ENCODE data around the gene CALHM1. TPM values are rescaled to one million over a fixed set of nuclear protein-coding genes. Genes with fewer than 3 reads are reported as not detected.
A peak's percentile ranks its signal among the peaks of the same experiment; 100 is the strongest.
"Not testable (repeated sequence)": the region's sequence is repeated elsewhere in the genome, so short reads cannot be mapped to it uniquely, and the experiment has no call there.

The CALHM1 gene
- total and polyA plus RNA-seq, 5 donors from 2014 or later = not detected

DNA sequence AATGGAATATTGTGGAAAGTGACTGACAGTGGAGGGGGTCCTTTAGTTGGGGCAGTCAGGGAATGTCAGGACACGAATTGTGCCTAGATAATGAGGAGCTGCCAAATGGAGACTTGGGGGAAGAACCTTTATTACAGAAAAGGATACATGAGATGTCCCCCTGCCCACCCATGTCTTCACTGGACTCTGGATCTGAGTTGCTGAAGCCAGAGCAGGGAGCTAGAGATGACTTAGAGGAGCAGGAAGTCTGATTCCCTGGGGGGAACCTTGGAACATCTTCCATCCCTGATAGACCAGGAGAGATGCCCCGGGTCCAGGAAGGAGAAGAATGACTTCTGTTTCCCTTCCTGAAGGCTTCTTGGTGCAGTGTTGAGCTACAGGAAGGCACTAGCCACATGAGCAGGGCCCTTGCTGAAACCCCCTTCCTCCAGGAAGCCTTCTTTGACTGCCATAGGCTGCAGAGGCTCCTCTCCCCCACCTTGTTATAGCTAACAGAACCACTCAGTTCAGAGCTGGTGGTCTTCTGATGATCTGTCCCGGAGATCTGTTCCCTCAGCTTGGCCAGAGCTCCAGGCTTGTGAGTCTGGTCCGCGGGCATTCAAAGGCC, 34.1 kb upstream of the CALHM1 start:
- Histone ChIP-seq H3K4me3 (ENCODE audit: low read depth, low read length) (no peak overlapping the region), H3K27ac (ENCODE audit: insufficient read depth, low read length, poor library complexity, severe bottlenecking) (no peak overlapping the region), H3K9me3 (ENCODE audit: control insufficient read depth in 2 of 2, low read length in 2 of 2) (no peaks in the 10 kb centered on the region), H3K4me1 (ENCODE audit: control insufficient read depth, insufficient read depth, low read length, poor library complexity, severe bottlenecking) (peaks cover 17% of the 10 kb centered on the region), H3K27me3 (ENCODE audit: control insufficient read depth, insufficient read depth, low read length) (peaks cover 21% of the 10 kb centered on the region), H3K36me3 (ENCODE audit: control insufficient read depth, insufficient read depth, low read length) (no peaks in the 10 kb centered on the region)
- Mint-ChIP-seq H3K4me1 (peaks cover 0 to 39% (median 7%) of the 10 kb centered on the region in 4 donors), H3K4me3 (peak overlapping the region; percentile 5 to 88 (median 83)), H3K36me3 (no peaks in the 10 kb centered on the region), H3K27me3 (peaks cover 44% of the 10 kb centered on the region), H3K9me3 (peaks cover 0 to 2% (median 0%) of the 10 kb centered on the region in 7 donors), H3K27ac (peak overlapping the region in 1 of 3 donors; percentile 32)
- ATAC-seq (ENCODE audit: low read depth in 2 of 2) = no peak
- DNase-seq = no peak

DNA sequence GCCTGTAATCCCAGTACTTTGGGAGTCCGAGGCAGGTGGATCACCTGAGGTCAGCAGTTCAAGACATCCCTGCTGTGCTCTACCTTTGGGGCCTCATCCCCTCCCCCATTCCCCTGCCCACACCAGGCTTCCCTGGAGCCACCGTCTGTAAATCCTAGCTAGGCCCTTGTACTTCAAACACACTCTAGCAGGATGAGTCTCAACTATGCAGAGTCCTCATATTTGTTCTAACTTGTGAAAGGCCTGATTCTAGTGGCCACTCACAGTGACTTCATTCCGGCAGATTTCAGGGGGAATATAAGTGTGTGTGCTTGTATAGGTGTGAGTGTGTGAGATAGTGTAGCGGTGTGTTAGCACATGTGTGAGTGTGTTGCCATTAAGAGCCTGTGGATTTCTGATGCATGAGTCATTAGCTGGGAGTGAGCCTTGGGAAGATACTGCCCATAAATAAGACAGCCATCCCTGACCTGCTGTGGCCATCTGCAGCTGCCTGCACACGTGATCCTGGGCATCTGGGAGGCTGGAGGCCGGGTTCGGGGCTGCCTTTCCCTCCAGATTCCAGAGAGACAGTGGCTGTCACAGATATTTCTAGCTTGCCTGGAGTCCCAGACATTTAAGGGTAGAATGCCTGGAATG, 33.1 kb upstream of the CALHM1 start:
- H3K27ac Mint-ChIP-seq = peak overlapping the region in 1 of 3 donors; percentile 1
- Histone ChIP-seq H3K27me3 (ENCODE audit: control insufficient read depth, insufficient read depth, low read length) (peaks cover 16% of the 10 kb centered on the region), H3K27ac (ENCODE audit: insufficient read depth, low read length, poor library complexity, severe bottlenecking) (no peak overlapping the region), H3K4me1 (ENCODE audit: control insufficient read depth, insufficient read depth, low read length, poor library complexity, severe bottlenecking) (peaks cover 17% of the 10 kb centered on the region), H3K36me3 (ENCODE audit: control insufficient read depth, insufficient read depth, low read length) (no peaks in the 10 kb centered on the region), H3K9me3 (ENCODE audit: control insufficient read depth in 2 of 2, low read length in 2 of 2) (no peaks in the 10 kb centered on the region), H3K4me3 (ENCODE audit: low read depth, low read length) (no peak overlapping the region)
- peaks cover 39% of the 10 kb centered on the region for H3K27me3 Mint-ChIP-seq
- H3K9me3 Mint-ChIP-seq = peaks cover 0 to 2% (median 0%) of the 10 kb centered on the region in 7 donors
- ATAC-seq (ENCODE audit: low read depth in 2 of 2) = no peak
- peaks cover 0 to 39% (median 7%) of the 10 kb centered on the region in 4 donors for H3K4me1 Mint-ChIP-seq
- H3K4me3 Mint-ChIP-seq = peak overlapping the region in 2 of 4 donors; percentile 29 to 86
- no peak for DNase-seq
- H3K36me3 Mint-ChIP-seq = no peaks in the 10 kb centered on the region

DNA sequence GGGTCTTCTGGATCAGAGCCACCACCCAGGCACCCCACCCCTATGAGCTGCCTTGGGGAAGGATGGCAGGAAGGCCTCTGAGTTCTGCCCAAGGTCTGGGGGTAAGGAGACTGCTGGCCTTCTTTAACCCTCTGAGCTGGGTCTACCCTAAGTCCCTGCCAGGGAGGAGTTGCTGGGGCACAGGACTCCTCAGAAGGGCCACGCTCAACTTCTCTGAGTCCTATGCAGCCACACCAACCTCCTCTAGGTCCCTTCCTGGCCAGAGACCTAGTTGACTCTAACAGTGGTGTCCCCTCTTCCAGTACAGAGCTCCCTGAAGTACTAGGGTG, 32.2 kb upstream of the CALHM1 start:
- Histone ChIP-seq H3K27ac (ENCODE audit: insufficient read depth, low read length, poor library complexity, severe bottlenecking) (no peak overlapping the region), H3K27me3 (ENCODE audit: control insufficient read depth, insufficient read depth, low read length) (peaks cover 11% of the 10 kb centered on the region), H3K36me3 (ENCODE audit: control insufficient read depth, insufficient read depth, low read length) (no peaks in the 10 kb centered on the region), H3K4me1 (ENCODE audit: control insufficient read depth, insufficient read depth, low read length, poor library complexity, severe bottlenecking) (peaks cover 17% of the 10 kb centered on the region), H3K4me3 (ENCODE audit: low read depth, low read length) (no peak overlapping the region), H3K9me3 (ENCODE audit: control insufficient read depth in 2 of 2, low read length in 2 of 2) (no peaks in the 10 kb centered on the region)
- H3K36me3 Mint-ChIP-seq = no peaks in the 10 kb centered on the region
- peaks cover 0 to 40% (median 7%) of the 10 kb centered on the region in 4 donors for H3K4me1 Mint-ChIP-seq
- ATAC-seq (ENCODE audit: low read depth in 2 of 2) (peak in 1 of 2 donors; percentile 21), DNase-seq (no peak)
- H3K27me3 Mint-ChIP-seq = peaks cover 30% of the 10 kb centered on the region
- H3K9me3 Mint-ChIP-seq = peaks cover 0 to 2% (median 0%) of the 10 kb centered on the region in 7 donors
- H3K27ac Mint-ChIP-seq = no peak overlapping the region
- H3K4me3 Mint-ChIP-seq = no peak overlapping the region

DNA sequence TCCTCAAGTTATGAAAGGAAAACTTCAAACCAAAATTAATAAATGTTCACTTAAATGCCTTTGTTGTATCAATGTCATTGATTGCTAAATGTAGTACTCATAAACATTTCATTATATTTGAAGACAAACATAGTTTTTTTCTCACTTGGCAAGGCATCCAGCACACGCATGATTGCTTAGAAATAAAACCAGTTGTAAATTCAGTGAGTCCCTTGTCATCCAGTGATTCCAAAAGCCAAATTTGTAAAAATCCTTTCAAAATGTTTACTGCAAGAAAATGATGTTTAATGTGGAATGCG, 28.7 kb upstream of the CALHM1 start:
- no peaks in the 10 kb centered on the region for H3K9me3 Mint-ChIP-seq
- Histone ChIP-seq H3K36me3 (ENCODE audit: control insufficient read depth, insufficient read depth, low read length) (no peaks in the 10 kb centered on the region), H3K27me3 (ENCODE audit: control insufficient read depth, insufficient read depth, low read length) (no peaks in the 10 kb centered on the region), H3K4me1 (ENCODE audit: control insufficient read depth, insufficient read depth, low read length, poor library complexity, severe bottlenecking) (peaks cover 7% of the 10 kb centered on the region), H3K27ac (ENCODE audit: insufficient read depth, low read length, poor library complexity, severe bottlenecking) (no peak overlapping the region), H3K9me3 (ENCODE audit: control insufficient read depth in 2 of 2, low read length in 2 of 2) (no peaks in the 10 kb centered on the region), H3K4me3 (ENCODE audit: low read depth, low read length) (no peak overlapping the region)
- DNase-seq (no peak), ATAC-seq (ENCODE audit: low read depth in 2 of 2) (no peak)
- no peak overlapping the region for H3K4me3 Mint-ChIP-seq
- H3K36me3 Mint-ChIP-seq = no peaks in the 10 kb centered on the region
- no peak overlapping the region for H3K27ac Mint-ChIP-seq
- H3K27me3 Mint-ChIP-seq = peaks cover 5% of the 10 kb centered on the region
- H3K4me1 Mint-ChIP-seq = peaks cover 0 to 28% (median 5%) of the 10 kb centered on the region in 4 donors

DNA sequence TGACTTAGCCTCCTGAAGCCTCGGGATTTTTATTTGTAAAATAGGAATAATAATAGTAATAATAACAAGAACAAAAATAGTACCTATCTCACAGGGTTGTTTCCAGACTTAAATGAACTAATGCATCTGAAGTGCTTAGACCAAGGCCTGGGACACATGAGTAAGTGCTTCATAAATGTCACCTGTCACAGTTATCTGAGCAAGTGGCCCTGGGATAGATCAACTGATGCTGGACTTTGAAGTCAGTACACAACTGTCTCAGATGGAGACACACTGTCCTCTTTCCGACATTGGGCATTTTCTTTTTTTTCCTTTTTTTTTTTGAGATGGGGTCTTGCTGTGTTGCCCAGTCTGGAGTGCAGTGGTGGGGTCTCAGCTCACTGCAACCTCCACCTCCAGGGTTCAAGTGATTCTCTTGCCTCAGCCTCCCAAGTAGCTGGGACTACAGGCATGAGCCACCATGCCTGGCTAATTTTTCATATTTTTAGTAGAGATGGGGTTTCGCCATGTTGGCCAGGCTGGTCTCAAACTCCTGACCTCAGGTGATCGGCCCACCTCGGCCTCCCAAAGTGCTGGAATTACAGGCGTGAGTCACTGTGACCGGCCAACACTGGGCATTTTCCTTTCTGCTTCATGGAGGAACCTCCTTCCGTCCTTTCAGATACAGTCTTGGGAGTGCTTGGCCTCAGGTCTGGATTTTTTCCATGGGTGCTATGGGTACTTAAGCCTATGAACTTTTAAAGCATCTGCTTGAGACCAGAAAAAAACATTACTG, 28.1 kb upstream of the CALHM1 start:
- peaks cover 0 to 27% (median 8%) of the 10 kb centered on the region in 4 donors for H3K4me1 Mint-ChIP-seq
- not testable (repeated sequence) for ATAC-seq (ENCODE audit: low read depth in 2 of 2); H3K27ac Mint-ChIP-seq; H3K9me3 ChIP-seq (ENCODE audit: control insufficient read depth in 2 of 2, low read length in 2 of 2); H3K27me3 ChIP-seq (ENCODE audit: control insufficient read depth, insufficient read depth, low read length); H3K27me3 Mint-ChIP-seq; H3K4me3 ChIP-seq (ENCODE audit: low read depth, low read length); H3K4me3 Mint-ChIP-seq; H3K27ac ChIP-seq (ENCODE audit: insufficient read depth, low read length, poor library complexity, severe bottlenecking); DNase-seq; H3K36me3 Mint-ChIP-seq; H3K4me1 ChIP-seq (ENCODE audit: control insufficient read depth, insufficient read depth, low read length, poor library complexity, severe bottlenecking); H3K36me3 ChIP-seq (ENCODE audit: control insufficient read depth, insufficient read depth, low read length); H3K9me3 Mint-ChIP-seq

DNA sequence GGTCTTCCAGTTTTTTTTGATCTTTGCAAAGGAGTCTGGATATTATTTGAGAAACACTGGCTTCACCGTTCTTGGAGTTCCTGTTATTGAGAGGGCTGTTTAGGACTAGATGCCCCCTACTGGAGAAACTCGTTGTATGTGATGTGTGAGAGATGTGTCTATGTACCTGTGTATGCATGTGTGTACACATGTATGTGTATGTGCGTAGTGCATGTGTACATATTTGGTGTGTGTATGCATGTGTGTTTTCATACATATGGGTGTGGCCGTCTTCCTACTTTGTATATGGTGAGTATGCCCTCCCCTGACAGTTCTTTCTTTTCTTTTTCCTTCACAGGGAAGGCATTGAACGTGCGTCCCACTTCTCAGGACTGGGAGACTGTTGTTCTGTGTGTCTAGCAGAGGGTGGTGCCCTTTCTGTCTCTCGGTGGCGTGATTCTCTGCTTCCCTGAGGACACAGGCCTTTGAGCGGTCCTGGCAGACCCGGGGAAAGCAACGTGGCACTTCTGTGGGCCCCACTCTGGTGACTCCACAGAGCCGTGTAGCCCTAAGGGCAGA, 23.4 kb upstream of the CALHM1 start:
- Histone ChIP-seq H3K36me3 (ENCODE audit: control insufficient read depth, insufficient read depth, low read length) (no peaks in the 10 kb centered on the region), H3K4me1 (ENCODE audit: control insufficient read depth, insufficient read depth, low read length, poor library complexity, severe bottlenecking) (no peaks in the 10 kb centered on the region), H3K27me3 (ENCODE audit: control insufficient read depth, insufficient read depth, low read length) (no peaks in the 10 kb centered on the region), H3K9me3 (ENCODE audit: control insufficient read depth in 2 of 2, low read length in 2 of 2) (no peaks in the 10 kb centered on the region), H3K27ac (ENCODE audit: insufficient read depth, low read length, poor library complexity, severe bottlenecking) (no peak overlapping the region), H3K4me3 (ENCODE audit: low read depth, low read length) (no peak overlapping the region)
- H3K27me3 Mint-ChIP-seq = no peaks in the 10 kb centered on the region
- ATAC-seq (ENCODE audit: low read depth in 2 of 2) (peak; percentile 77 to 81), DNase-seq (peak in 2 of 3 donors; percentile 72 to 87)
- H3K36me3 Mint-ChIP-seq = no peaks in the 10 kb centered on the region
- H3K9me3 Mint-ChIP-seq = no peaks in the 10 kb centered on the region
- peaks cover 0 to 11% (median 9%) of the 10 kb centered on the region in 4 donors for H3K4me1 Mint-ChIP-seq
- H3K4me3 Mint-ChIP-seq = no peak overlapping the region
- peak overlapping the region in 1 of 3 donors; percentile 39 for H3K27ac Mint-ChIP-seq

DNA sequence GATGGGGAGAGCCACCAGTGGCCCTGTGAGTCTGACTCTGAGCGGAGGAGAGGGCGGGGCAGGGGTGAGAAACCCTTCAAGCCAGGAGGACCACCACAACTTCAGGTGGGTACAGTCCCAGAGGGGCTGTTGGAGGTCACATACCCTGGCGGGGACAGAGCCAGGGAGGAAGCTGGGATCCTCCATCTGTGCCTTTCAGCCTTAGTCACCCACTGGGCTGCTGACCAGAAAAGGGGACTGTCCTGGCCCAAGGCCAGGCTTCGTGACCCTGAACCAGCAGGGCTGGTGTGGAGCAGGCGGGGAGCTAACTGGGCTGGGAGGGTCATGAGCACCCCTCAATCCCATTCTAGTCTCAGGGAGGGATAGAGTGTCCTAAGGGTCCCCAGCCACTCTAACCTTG, 21.8 kb upstream of the CALHM1 start:
- Histone ChIP-seq H3K4me3 (ENCODE audit: low read depth, low read length) (no peak overlapping the region), H3K27ac (ENCODE audit: insufficient read depth, low read length, poor library complexity, severe bottlenecking) (no peak overlapping the region), H3K9me3 (ENCODE audit: control insufficient read depth in 2 of 2, low read length in 2 of 2) (no peaks in the 10 kb centered on the region), H3K4me1 (ENCODE audit: control insufficient read depth, insufficient read depth, low read length, poor library complexity, severe bottlenecking) (no peaks in the 10 kb centered on the region), H3K36me3 (ENCODE audit: control insufficient read depth, insufficient read depth, low read length) (no peaks in the 10 kb centered on the region), H3K27me3 (ENCODE audit: control insufficient read depth, insufficient read depth, low read length) (no peaks in the 10 kb centered on the region)
- Mint-ChIP-seq H3K36me3 (no peaks in the 10 kb centered on the region), H3K27me3 (no peaks in the 10 kb centered on the region), H3K4me1 (peaks cover 0 to 11% (median 5%) of the 10 kb centered on the region in 4 donors), H3K27ac (no peak overlapping the region), H3K9me3 (no peaks in the 10 kb centered on the region), H3K4me3 (no peak overlapping the region)
- no peak for ATAC-seq (ENCODE audit: low read depth in 2 of 2)
- no peak for DNase-seq
